HG03520 (cell line): Measurements from ENCODE around the gene KEAP1.

Experiments
- ATAC-seq: cut with Tn5 transposase; IDR thresholded peaks from one replicate; pipeline ENCODE4 v1.9.1; 2021; ENCODE audit warnings: mild to moderate bottlenecking, moderate library complexity; ENCODE audit not compliant: unreplicated experiment

KEAP1 gene

GRCh38 chr19:10452726-10453618, 50.2 kb downstream of the KEAP1 start:
- no peak for ATAC-seq

GRCh38 chr19:10450853-10451609, 52.1 kb downstream of the KEAP1 start:
- no peak for ATAC-seq

DNA sequence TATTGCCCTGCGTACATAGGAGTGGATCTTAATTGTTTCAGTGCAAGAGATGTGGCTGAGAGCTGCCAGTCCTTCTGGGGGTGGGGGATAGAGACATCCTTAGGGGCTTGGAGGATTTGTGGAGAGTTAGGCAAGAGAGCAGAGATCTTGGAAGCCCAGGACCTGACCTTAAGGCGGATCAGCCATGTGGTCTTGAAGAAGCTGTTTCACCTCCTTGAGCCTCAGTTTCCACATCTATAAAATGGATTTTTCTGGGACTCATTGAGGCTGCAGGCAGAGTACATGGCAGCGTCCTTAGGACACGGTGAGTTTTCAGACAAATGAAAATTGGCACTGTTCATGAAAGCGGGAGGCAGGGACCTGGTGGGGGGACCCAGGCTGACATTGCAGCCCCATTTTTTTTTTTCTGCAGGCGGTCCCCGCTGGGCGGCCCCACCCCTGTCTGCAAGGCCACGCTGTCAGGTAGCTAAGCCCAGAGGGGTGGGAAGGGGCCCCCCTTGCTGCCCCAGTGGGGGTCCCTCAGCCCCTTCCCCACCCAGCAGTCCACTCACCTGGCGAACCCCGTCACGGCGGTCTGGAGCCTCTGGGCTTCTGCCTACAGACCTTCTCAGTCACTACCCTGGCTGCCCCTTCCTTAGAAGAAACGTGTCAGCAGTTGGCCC, 52.8 kb downstream of the KEAP1 start:
- ATAC-seq: no peak

DNA sequence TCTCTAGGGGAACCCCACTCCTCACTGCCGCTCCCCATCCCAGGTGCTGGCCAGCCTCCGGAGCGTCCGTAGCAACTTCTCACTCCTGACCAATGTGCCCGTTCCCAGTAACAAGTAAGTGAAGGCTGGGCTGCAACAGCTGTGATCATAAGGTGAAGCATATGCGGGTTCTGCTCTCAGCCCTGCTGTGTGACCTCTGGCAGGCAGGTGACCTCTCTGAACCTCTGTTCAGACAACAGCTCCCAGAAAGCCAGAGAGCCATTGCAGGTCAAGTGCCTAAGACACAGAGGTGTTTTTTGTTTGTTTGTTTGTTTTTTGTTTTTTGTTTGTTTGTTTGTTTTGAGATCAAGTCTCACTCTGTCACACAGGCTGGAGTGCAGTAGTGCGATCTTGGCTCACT, 54.1 kb downstream of the KEAP1 start:
- no peak for ATAC-seq

- no peak for ATAC-seq
Observed at GRCh38 chr19:10442698-10443097, 60.5 kb downstream of the KEAP1 start.

GRCh38 chr19:10439588-10439987, 63.6 kb downstream of the KEAP1 start:
- ATAC-seq: no peak
